Motor neuron (in vitro differentiated cells): Measurements from ENCODE around the gene CASP3. TPM values are rescaled to one million over a fixed set of nuclear protein-coding genes. Genes with fewer than 3 reads are reported as not detected.
"Not testable (repeated sequence)": the region's sequence is repeated elsewhere in the genome, so short reads cannot be mapped to it uniquely, and the experiment has no call there.

ENCODE experiments used
- ATAC-seq, 8 experiments: fragments of 200-7000 bp; cut with Tn5 transposase; replicated peaks in 6 of 8; 2 replicates each; pipeline ENCODE4 v1.8.0; 2021; ENCODE audit warnings: mild to moderate bottlenecking in 8 of 8, moderate library complexity in 8 of 8
- H3K27ac ChIP-seq, 2 donors: fragments of 250-450 bp; sonication (Bioruptor Pico); 2 replicates each; pipeline ENCODE4 v1.9.0; 2021; ENCODE audit warnings: antibody characterized with exemption in 2 of 2, mild to moderate bottlenecking in 2 of 2, moderate library complexity in 1 of 2
- H3K4me1 ChIP-seq, 2 donors: fragments of 250-450 bp; sonication (Bioruptor Pico); replicated peaks in 1 of 2; 2 replicates each; pipeline ENCODE4 v1.6.1; 2021; ENCODE audit warnings: antibody characterized with exemption in 2 of 2, mild to moderate bottlenecking in 2 of 2, moderate library complexity in 1 of 2
- H3K4me3 ChIP-seq, 5 donors: fragments of 250-450 bp; sonication (Bioruptor Pico); 2 replicates each; pipeline ENCODE4 v1.9.0; 2021; ENCODE audit warnings: antibody characterized with exemption in 5 of 5, mild to moderate bottlenecking in 5 of 5, moderate library complexity in 4 of 5
- WGBS, 10 experiments: fragments of 450-650 bp; shearing (Covaris generic); methylation state at CpG; one replicate each; pipeline ENCODE4 v1.0.0; 2022; 5-methylcytosine and 5-hydroxymethylcytosine counted together
- in situ Hi-C, 9 experiments: fragments of 400-800 bp; cut with MboI; loops; one replicate each; pipeline ENCODE4 v1.15.0; 2021; ENCODE audit warnings: low sequenced_read_pairs in 9 of 9, low pct_unique_long_range_greater_than_20kb in 2 of 9; ENCODE audit not compliant: unreplicated experiment in 9 of 9
- total RNA-seq, 8 experiments: library from RNA; unstranded; fragments of 300-600 nt; gene quantifications; 2 replicates each; pipeline versions ENCODE4 v1.2.3 to v1.2.4, GENCODE V29; 2022

CASP3 gene
- total RNA-seq, 8 experiments from 2014 or later, result 20.6 to 55.3 (median 37.6) TPM

DNA sequence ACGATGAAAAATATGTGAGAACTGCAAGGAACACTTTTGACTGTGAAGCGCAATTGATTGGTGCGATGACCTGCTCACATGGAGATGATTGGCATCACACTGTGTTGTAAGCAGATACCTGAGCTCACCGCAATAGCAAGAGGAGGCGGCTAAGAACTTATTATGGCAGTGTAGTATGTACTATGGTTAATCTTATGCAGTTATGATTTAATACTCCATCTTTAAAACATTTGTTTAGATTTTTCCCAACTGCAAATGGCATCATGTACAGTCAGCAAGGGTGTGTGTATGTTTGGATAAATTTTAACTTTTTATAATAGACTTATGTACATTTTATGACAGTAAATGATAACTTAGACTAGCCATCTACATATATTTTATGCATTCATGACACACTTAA lies 25.8 kb upstream of the CASP3 start:
- no peaks in the 10 kb centered on the region for H3K4me1 ChIP-seq
- in situ Hi-C loops, result no loop called here
- no peak overlapping the region for H3K27ac ChIP-seq
- no peak overlapping the region for H3K4me3 ChIP-seq
- no peak for ATAC-seq
- WGBS, 10 experiments, result 83 to 100% (median 95%) methylated on average over 2 to 5 of the region's 5 CpGs; no CpG with 5 or more reads in 4 of the 10 experiments

DNA sequence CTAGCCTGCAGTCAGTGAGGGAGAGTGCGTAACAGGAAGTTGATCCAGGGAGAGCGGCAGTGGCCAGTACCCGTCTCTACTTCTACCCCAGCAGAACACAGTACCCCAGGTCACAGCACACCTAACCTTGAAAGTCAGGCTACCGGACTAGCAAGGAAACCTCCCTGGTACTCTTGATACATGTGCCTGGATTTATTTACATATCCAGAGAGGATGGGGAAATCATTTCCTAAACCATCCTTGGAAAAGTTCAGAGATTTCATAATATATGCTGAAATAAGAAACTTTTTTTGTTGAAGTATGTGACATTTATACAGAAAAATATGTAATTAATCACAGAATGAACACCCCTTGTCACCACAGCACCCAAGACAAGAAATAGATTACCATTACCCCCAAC lies 24.8 kb upstream of the CASP3 start:
- H3K4me1 ChIP-seq, result no peaks in the 10 kb centered on the region
- ATAC-seq, result no peak
- H3K27ac ChIP-seq, result no peak overlapping the region
- in situ Hi-C loops, result no loop called here
- 83 to 100% (median 94%) methylated on average over 1 to 4 of the region's 4 CpGs; no CpG with 5 or more reads in 4 of the 10 experiments for WGBS, 10 experiments
- no peak overlapping the region for H3K4me3 ChIP-seq

- no peak overlapping the region for H3K4me3 ChIP-seq
- no peak overlapping the region for H3K27ac ChIP-seq
- in situ Hi-C loops, result no loop called here
- H3K4me1 ChIP-seq, result no peaks in the 10 kb centered on the region
- ATAC-seq, result no peak
- WGBS, 10 experiments, result 100% methylated on average over 1 to 5 of the region's 6 CpGs; no CpG with 5 or more reads in 4 of the 10 experiments
Measured at GRCh38 chr4:184672741-184673140, 23.5 kb upstream of the CASP3 start.

- no peaks in the 10 kb centered on the region for H3K4me1 ChIP-seq
- WGBS, 10 experiments, result 80 to 92% (median 90%) methylated on average over 1 to 9 of the region's 9 CpGs; no CpG with 5 or more reads in 3 of the 10 experiments
- H3K27ac ChIP-seq, result no peak overlapping the region
- H3K4me3 ChIP-seq, result no peak overlapping the region
- no peak for ATAC-seq
- in situ Hi-C loops, result no loop called here
Measured at GRCh38 chr4:184671101-184671500, 21.9 kb upstream of the CASP3 start.

DNA sequence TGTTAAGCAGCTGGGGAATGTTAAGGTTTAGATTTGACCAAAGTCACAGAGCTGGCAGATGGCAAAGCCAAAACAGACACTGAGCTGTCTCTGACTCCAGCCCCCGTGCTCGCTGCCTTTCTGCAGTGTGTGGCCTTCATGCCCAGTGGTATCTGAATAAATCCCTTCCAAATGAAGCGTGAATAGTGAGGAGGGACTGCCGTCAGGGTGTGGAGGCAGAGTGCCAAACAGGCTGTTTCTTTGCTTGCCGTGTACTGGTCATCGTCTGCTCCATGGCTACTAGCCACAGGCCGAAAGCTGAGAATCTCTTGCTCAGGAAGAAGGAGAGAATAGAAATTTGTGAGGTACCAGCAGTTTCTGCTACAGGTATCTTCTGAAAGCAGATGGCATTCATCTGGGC lies 20.0 kb upstream of the CASP3 start:
- Histone ChIP-seq H3K4me3 (no peak overlapping the region), H3K27ac (no peak overlapping the region), H3K4me1 (no peaks in the 10 kb centered on the region)
- WGBS, 10 experiments, result 59 to 93% (median 82%) methylated on average over 1 to 7 of the region's 7 CpGs; no CpG with 5 or more reads in 2 of the 10 experiments
- peak in 1 of 8 experiments; percentile 35 for ATAC-seq
- in situ Hi-C loops, result no loop called here

DNA sequence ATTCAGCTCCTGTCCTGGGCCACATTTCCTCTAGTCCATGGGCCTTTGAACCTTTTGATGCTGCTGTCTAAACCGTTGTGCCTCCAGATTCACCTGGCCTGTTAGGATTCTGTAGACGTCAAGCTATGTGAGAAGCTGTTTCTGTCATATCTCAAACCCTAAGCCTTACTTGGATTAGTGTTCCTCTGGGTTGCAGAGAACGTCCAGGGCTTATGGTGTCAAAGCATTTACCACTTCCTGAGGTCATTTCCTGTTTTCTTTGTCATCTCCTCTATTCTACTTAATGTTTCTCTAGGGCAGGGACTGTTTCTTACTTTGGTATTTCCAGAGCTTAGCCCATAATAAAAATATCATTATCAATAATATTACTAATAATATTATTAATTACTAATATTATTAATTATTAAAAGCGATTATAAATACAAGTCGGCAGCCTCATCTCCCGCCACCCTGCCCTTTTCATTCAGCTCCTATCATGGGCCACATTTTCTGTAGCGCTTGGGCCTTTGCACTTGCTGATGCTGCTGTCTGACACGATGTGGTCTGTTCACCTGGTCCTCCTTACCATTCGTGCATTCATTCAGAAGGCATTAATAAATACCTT lies 19.4 kb upstream of the CASP3 start:
- no peak overlapping the region for H3K4me3 ChIP-seq
- H3K27ac ChIP-seq, result no peak overlapping the region
- ATAC-seq, result no peak
- in situ Hi-C loops, result no loop called here
- WGBS, 10 experiments, result 60 to 100% (median 89%) methylated on average over 1 to 9 of the region's 9 CpGs; no CpG with 5 or more reads in 1 of the 10 experiments
- H3K4me1 ChIP-seq, result no peaks in the 10 kb centered on the region

DNA sequence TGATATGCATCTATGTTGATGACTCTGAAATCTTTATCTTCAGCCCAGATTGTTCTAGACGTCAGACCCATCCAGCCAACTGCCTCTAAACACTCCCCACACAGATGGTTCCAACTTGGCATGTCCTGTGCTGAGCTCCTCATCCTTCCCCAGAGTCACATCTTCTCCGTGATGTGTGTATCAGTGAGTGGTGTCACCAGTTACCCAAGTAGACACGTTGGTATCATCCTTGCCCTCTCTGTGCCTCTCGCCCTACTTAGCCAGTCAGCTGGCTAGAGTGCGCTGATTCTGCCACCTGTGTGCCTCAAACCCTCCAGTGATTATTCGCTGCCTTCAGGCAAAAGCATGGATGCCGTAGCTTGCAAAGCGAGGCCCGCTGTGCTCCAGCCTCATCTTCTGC lies 18.8 kb upstream of the CASP3 start:
- in situ Hi-C loops, result no loop called here
- 20 to 100% (median 90%) methylated on average over 1 to 8 of the region's 9 CpGs; no CpG with 5 or more reads in 3 of the 10 experiments for WGBS, 10 experiments
- ATAC-seq, result no peak

GRCh38 chr4:184666670-184667069 lies 17.4 kb upstream of the CASP3 start:
- no peak for ATAC-seq
- Histone ChIP-seq H3K4me1 (no peaks in the 10 kb centered on the region), H3K4me3 (no peak overlapping the region), H3K27ac (no peak overlapping the region)
- WGBS, 10 experiments, result 92 to 100% (median 98%) methylated on average over 3 to 6 of the region's 6 CpGs; no CpG with 5 or more reads in 4 of the 10 experiments
- in situ Hi-C loops, result no loop called here

More for the DNA sequence above, 18.8 kb upstream of the CASP3 start:
- Histone ChIP-seq H3K4me1 (no peaks in the 10 kb centered on the region), H3K4me3 (no peak overlapping the region), H3K27ac (no peak overlapping the region)

DNA sequence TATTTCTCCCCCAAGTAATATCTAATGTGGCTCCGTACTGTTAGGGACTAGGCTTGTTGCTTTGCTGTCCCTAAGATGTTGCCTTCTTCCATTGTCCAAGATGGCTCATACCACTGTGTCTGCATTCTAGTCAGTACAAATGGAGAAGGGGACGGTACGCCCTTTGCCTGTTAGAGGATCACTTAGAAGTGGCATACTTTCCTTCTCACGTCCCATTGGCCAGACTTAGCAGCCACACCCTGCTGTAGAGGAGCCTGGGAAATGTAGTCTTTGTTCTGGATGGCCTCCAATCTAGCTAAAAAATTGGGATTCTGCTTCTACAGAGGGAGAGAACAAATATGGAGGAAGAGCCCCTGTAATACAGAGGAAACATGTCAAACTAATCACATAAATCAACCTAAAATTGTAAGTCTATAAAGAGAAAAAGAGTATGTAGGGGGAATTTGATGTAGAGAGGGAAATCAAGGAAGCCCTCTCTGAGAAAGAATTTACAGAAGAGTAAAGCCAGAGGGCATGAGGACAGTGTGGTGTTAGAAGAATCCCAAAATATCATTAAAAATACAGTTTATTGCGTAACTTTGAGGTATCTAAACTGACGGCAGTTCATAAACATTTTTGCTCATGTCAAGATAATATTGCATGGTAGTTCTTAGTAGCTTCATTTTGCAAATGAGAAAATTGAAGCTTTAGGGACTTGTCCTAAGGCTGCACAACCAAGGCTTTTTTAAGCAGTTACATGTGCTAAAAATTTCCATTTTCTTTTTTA lies 15.4 kb upstream of the CASP3 start:
- no peaks in the 10 kb centered on the region for H3K4me1 ChIP-seq
- H3K4me3 ChIP-seq, result no peak overlapping the region
- ATAC-seq, result peak in 2 of 8 experiments; percentile 30 to 76
- 53 to 100% (median 82%) methylated on average over 2 to 5 of the region's 6 CpGs for WGBS, 10 experiments
- no peak overlapping the region for H3K27ac ChIP-seq
- in situ Hi-C loops, result no loop called here

DNA sequence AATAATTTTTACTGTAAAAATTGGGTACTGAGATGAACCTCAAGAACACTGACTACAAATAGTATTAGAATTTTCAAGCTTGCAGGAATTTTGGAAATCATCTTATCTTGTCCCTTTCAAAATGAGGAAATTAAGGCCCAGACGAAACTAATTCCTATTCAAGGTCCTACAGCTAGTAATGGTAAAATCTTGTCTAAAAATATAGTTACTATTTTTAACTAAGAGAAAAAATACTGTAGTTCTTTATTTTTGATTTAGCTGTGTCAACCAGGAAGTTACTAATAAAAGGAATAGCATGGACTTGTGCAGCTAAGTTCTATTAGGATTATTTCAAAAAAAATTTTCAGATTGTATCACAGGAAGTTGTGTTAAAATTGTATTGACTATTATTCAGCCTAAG lies 13.0 kb upstream of the CASP3 start:
- Histone ChIP-seq H3K4me1 (no peaks in the 10 kb centered on the region), H3K4me3 (no peak overlapping the region), H3K27ac (no peak overlapping the region)
- 75 to 100% (median 89%) methylated on average over 1 of the region's 1 CpG; no CpG with 5 or more reads in 1 of the 10 experiments for WGBS, 10 experiments
- ATAC-seq, result no peak
- in situ Hi-C loops, result no loop called here

DNA sequence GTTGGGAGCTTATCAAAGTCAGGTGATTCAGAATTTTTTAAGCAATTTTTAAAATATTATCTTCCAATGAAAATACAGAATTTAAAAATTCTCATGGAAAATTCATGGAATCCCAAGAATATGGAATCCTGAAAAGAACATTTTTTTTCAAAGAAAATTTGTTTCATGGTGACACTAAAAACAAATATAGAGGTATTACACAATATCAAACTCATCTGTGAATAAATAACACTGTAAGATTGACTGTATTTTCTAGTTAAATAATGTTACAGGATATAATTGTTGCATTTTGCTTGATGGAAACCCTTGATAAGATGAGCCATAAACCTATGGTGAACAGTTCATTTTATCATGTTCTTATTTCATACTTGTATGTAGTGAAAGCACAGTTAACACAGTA lies 11.7 kb upstream of the CASP3 start:
- ATAC-seq, result no peak
- in situ Hi-C loops, result no loop called here
- Histone ChIP-seq H3K4me3 (no peak overlapping the region), H3K27ac (no peak overlapping the region), H3K4me1 (no peaks in the 10 kb centered on the region)

DNA sequence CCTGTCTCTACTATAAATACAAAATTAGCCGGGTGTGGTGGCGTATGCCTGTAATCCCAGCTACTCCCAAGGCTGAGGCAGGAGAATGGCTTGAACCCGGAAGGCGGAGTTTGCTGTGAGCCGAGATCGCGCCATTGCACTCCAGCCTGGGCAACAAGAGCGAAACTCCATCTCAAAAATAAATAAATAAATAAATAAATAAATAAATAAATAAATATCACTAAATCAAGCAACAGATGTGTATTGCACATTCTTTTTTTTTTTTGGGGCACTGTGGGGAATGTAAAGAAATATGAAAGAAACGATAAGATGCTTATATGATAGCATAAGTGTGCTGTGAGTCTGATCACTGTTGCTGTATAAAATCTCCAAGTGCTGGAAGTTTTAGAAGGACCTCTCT lies 8.6 kb upstream of the CASP3 start:
- WGBS, 10 experiments, result 88 to 100% (median 100%) methylated on average over 1 to 9 of the region's 9 CpGs
- H3K4me1 ChIP-seq, in situ Hi-C loops, ATAC-seq, H3K4me3 ChIP-seq, H3K27ac ChIP-seq: not testable (repeated sequence)

DNA sequence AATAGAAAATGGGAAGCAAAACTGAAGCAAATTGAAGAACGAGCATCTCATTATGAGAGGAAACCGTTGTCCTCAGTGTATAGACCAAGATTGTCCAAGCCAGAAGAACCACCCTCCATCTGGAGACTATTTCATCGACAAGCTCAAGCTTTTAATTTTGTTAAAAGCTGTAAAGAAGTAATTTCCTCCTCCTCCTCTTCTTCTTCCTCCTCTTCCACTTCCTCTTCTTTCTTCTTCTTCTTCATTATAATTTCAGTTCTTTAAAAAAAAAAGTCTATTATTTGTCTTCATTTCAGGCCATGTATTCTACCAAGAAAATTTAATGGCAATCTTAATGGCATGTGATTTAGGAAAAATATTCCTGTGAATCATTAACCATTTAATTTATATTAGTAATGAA lies 7.9 kb upstream of the CASP3 start:
- H3K4me1 ChIP-seq, result no peaks in the 10 kb centered on the region
- ATAC-seq, result no peak
- H3K27ac ChIP-seq, result no peak overlapping the region
- 64 to 100% (median 100%) methylated on average over 1 to 3 of the region's 3 CpGs for WGBS, 10 experiments
- in situ Hi-C loops, result no loop called here
- no peak overlapping the region for H3K4me3 ChIP-seq
